Measurements from ENCODE around the gene BICDL2. TPM values are rescaled to one million over a fixed set of nuclear protein-coding genes. Genes with fewer than 3 reads are reported as not detected.

BICDL2 gene
- total and polyA plus RNA-seq, 3 donors from 2014 or later: 0.29 to 1.3 (median 0.37) TPM

DNA sequence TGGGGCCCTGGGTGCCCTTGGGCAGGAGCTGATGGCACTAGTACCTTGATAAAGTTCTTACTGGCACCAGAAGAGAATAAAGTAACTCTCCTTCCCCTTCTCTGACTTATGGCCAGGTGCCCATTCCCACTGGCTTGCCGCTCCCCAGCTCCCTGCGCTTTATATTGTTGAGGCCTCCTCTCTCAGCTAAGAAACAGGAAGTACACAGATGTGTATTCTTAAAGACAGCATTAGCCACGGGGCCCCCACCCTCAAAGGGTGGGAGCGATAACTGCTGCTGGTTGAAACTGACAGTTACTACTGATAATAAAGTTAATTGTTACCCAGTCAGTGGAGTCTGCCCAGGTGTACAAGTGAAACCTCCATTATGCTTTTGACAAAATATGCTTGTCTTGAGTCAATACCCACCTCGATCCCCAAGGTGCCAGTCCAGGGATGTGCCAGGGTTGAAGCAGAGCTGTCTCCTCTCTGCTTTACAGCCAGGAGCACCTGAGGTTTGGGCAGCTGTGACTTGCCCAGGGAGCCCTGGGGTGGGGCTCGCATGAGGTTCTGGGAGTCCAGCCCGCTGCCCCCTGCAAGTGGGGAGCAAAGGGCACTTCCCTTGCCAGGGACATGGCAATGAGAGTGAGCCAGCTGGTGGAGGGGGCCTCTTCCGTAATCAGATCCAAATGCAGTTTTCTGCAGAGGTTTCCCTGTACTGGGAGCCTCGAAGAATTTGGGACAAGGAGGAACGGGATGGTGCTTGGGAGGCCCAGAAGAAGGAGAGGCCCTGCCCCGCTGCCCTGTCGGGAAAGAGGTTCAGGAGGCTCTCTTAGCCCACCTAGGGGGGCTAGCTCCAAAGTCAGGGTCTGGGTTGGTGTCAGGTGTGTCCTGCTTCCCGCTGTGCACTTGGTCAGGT lies 29.4 kb downstream of the BICDL2 start:
- WGBS, 2 donors: 74 to 79% methylated on average over 11 to 13 of the region's 13 CpGs
- TF ChIP-seq CTCF (IDR thresholded peaks at IDR 0.05) (no peak), POLR2A (IDR thresholded peaks at IDR 0.05) (no peak)
- H3K27ac ChIP-seq: no peak overlapping the region
- H3K27me3 ChIP-seq: no peaks in the 10 kb centered on the region
- no peaks in the 10 kb centered on the region for H3K36me3 ChIP-seq (ENCODE audit: low read depth, missing control alignments)
- intact Hi-C loops (cut with DNase I; ENCODE audit: low total_unique reads): no loop called here
- peaks cover 4% of the 10 kb centered on the region for H3K4me1 ChIP-seq
- no peak for DNase-seq
- no peaks in the 10 kb centered on the region for H3K9me3 ChIP-seq
- H3K4me3 ChIP-seq: no peak overlapping the region

GRCh38 chr16:3004781-3005284 lies 31.9 kb downstream of the BICDL2 start:
- H3K27ac ChIP-seq: no peak overlapping the region
- TF ChIP-seq CTCF (IDR thresholded peaks at IDR 0.05) (no peak), POLR2A (IDR thresholded peaks at IDR 0.05) (no peak)
- no peaks in the 10 kb centered on the region for H3K36me3 ChIP-seq (ENCODE audit: low read depth, missing control alignments)
- WGBS, 2 donors: 2 to 8% methylated on average over 16 to 21 of the region's 25 CpGs
- DNase-seq: no peak
- intact Hi-C loops (cut with DNase I; ENCODE audit: low total_unique reads): no loop called here
- H3K27me3 ChIP-seq: no peaks in the 10 kb centered on the region
- peaks cover 4% of the 10 kb centered on the region for H3K4me1 ChIP-seq
- H3K4me3 ChIP-seq: no peak overlapping the region
- no peaks in the 10 kb centered on the region for H3K9me3 ChIP-seq

DNA sequence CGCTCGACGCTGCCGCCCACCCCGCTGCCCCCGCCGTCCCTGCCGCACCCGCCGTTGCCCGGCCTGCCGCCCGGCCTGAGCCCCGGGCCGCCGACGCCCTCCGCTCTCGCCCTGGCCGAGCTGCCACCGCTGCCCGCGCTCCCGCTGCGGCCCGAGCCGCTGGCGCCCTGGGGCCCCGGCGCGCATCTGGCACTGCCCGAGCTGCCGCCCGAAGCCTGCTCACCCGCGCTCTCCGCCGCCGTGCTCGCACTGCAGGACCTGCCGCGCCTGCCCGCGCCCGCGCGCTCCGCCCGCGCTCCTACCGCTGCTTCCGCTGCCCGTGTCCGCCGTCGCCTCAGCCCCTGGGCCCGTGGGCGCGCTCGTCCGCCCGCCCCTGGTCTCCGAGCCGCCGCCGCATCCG lies 32.4 kb downstream of the BICDL2 start:
- intact Hi-C loops (cut with DNase I; ENCODE audit: low total_unique reads): no loop called here
- Histone ChIP-seq H3K9me3 (no peaks in the 10 kb centered on the region), H3K4me1 (peaks cover 4% of the 10 kb centered on the region), H3K36me3 (ENCODE audit: low read depth, missing control alignments) (no peaks in the 10 kb centered on the region), H3K27me3 (no peaks in the 10 kb centered on the region), H3K4me3 (no peak overlapping the region), H3K27ac (no peak overlapping the region)
- WGBS, 2 donors: 0% methylated on average over 3 to 11 of the region's 67 CpGs
- no peak for TF ChIP-seq POLR2A (IDR thresholded peaks at IDR 0.05)
- TF ChIP-seq CTCF (IDR thresholded peaks at IDR 0.05): no peak
- DNase-seq: no peak

DNA sequence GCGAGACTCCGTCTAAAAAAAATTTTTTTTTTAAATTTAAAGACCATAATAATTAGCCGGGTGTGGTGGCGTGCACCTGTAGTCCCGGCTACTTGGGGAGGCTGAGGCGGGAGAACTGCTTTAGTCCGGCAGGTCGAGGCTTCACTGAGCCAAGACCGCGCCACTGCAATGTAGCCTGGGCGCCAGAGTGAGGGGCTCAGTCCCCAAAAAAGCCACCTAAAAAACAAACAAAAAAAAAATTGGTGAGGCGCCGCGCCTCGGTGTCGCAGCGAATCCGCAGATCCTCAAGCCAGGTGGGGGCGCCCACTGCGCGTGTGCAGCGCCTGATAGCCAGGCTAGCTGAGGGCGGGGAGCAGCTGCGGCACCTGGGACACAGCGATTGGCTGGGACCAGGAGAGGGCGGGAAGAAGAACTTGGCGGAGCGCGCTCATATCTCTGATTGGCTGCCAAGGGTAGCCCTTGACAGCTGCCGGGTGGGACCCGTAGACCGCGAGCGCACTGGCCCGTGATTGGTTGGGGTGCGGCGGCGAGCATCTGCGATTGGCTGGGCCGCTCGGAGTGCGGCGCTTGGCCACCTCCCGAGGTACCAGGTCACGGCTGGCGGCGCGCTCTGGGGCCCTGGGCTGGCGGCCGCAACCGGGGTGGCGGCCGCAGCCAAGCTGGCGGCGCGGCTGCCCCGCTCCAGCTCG lies 33.0 kb downstream of the BICDL2 start:
- H3K36me3 ChIP-seq (ENCODE audit: low read depth, missing control alignments): no peaks in the 10 kb centered on the region
- intact Hi-C loops (cut with DNase I; ENCODE audit: low total_unique reads): no loop called here
- H3K4me1 ChIP-seq: peaks cover 4% of the 10 kb centered on the region
- TF ChIP-seq POLR2A (IDR thresholded peaks at IDR 0.05) (no peak), CTCF (IDR thresholded peaks at IDR 0.05) (peak in 2 of 3 experiments; percentile 31 to 38)
- H3K27me3 ChIP-seq: no peaks in the 10 kb centered on the region
- H3K9me3 ChIP-seq: no peaks in the 10 kb centered on the region
- H3K27ac ChIP-seq: no peak overlapping the region
- H3K4me3 ChIP-seq: peak overlapping the region; percentile 16 to 27
- 7 to 9% methylated on average over 31 to 43 of the region's 58 CpGs for WGBS, 2 donors
- DNase-seq: peak; percentile 98

All from testis (tissue), 3 donors.